Neutrophil (primary cell): ENCODE measurements around the gene EXOC3.
"Not testable (repeated sequence)": the region's sequence is repeated elsewhere in the genome, so short reads cannot be mapped to it uniquely, and the experiment has no call there.

ENCODE experiments used
- H3K27ac ChIP-seq: fragments of 200-600 bp; sonication (generic); 2 replicates; pipeline ENCODE4 v1.5.1; 2016; ENCODE audit warnings: mild to moderate bottlenecking, moderate library complexity
- H3K27me3 ChIP-seq: fragments of 200-600 bp; sonication (generic); 2 replicates; pipeline ENCODE4 v1.6.0; 2016; ENCODE audit warnings: mild to moderate bottlenecking
- H3K36me3 ChIP-seq: fragments of 200-600 bp; sonication (generic); 2 replicates; pipeline ENCODE4 v1.5.1; 2017
- H3K4me1 ChIP-seq, 2 experiments: fragments of 200-600 bp in 1 of 2; sonication (generic) in 1 of 2; 1 replicate in 1 of 2; 2 replicates in 1 of 2; pipeline versions ENCODE4 v1.5.1 to v1.6.1; 2013 to 2016; ENCODE audit warnings: low read depth in 1 of 2, low read length in 1 of 2, mild to moderate bottlenecking in 1 of 2, moderate library complexity in 1 of 2; ENCODE audit not compliant: control insufficient read depth in 1 of 2, insufficient read depth in 1 of 2
- H3K4me3 ChIP-seq, 2 experiments: fragments of 200-600 bp in 1 of 2; sonication (generic) in 1 of 2; 1 replicate in 1 of 2; 2 replicates in 1 of 2; pipeline ENCODE4 v1.5.1; 2013 to 2016; ENCODE audit warnings: low read depth in 1 of 2, low read length in 1 of 2, mild to moderate bottlenecking in 1 of 2, moderate library complexity in 1 of 2
- H3K9me3 ChIP-seq: fragments of 200-600 bp; sonication (generic); 2 replicates; pipeline ENCODE4 v1.5.1; 2016
- TF ChIP-seq, protein P1 (sequence below): fragments of 200-600 bp; sonication (generic); IDR thresholded peaks from 2 replicates; pipeline ENCODE4 v1.5.1; 2016; ENCODE audit warnings: antibody characterized with exemption

Gene EXOC3

DNA sequence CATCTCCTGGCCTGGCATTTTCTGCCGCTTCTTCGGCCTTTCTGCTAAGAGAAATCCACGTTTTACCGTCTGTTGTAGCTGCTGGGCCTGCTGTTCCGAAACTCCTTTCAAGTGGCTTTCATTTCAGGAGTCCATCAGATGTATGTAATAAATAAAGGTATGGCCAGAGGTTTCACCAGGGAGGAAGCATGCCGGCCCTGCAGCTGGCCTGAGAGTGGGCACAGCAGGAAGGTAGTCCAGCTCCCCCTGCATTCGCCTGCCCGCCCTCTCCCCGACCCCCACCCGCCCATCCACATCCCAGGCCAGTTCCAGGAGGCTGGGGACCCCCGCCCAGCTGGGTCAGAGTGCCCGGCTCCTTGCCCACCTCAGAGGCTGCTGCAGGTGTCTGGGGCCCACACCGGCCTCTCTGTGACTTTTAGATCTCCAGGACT, 46.4 kb upstream of the EXOC3 start:
- peaks cover 0 to 10% of the 10 kb centered on the region in 2 experiments for H3K4me1 ChIP-seq
- H3K27ac ChIP-seq = no peak overlapping the region
- H3K36me3 ChIP-seq = no peaks in the 10 kb centered on the region
- no peaks in the 10 kb centered on the region for H3K9me3 ChIP-seq
- H3K4me3 ChIP-seq = no peak overlapping the region
- H3K27me3 ChIP-seq = peaks cover 27% of the 10 kb centered on the region
- TF ChIP-seq, protein P1, sequence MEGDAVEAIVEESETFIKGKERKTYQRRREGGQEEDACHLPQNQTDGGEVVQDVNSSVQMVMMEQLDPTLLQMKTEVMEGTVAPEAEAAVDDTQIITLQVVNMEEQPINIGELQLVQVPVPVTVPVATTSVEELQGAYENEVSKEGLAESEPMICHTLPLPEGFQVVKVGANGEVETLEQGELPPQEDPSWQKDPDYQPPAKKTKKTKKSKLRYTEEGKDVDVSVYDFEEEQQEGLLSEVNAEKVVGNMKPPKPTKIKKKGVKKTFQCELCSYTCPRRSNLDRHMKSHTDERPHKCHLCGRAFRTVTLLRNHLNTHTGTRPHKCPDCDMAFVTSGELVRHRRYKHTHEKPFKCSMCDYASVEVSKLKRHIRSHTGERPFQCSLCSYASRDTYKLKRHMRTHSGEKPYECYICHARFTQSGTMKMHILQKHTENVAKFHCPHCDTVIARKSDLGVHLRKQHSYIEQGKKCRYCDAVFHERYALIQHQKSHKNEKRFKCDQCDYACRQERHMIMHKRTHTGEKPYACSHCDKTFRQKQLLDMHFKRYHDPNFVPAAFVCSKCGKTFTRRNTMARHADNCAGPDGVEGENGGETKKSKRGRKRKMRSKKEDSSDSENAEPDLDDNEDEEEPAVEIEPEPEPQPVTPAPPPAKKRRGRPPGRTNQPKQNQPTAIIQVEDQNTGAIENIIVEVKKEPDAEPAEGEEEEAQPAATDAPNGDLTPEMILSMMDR = no peak

DNA sequence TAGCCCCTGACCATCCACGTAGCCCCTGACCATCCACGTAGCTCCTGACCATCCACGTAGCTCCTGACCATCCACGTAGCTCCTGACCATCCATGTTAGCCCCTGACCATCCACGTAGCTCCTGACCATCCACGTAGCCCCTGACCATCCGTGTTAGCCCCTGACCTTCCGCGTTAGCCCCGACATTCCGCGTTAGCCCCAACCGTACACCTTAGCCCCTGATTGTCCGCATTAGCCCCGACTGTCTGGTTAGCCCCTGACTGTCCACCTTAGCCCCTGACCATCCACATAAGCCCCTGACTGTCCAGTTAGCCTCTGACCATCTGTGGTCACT, 44.9 kb upstream of the EXOC3 start:
- H3K36me3 ChIP-seq, H3K4me3 ChIP-seq, H3K9me3 ChIP-seq, H3K27ac ChIP-seq: not testable (repeated sequence)
- Histone ChIP-seq H3K27me3 (peaks cover 33% of the 10 kb centered on the region), H3K4me1 (peaks cover 0 to 14% of the 10 kb centered on the region in 2 experiments)

DNA sequence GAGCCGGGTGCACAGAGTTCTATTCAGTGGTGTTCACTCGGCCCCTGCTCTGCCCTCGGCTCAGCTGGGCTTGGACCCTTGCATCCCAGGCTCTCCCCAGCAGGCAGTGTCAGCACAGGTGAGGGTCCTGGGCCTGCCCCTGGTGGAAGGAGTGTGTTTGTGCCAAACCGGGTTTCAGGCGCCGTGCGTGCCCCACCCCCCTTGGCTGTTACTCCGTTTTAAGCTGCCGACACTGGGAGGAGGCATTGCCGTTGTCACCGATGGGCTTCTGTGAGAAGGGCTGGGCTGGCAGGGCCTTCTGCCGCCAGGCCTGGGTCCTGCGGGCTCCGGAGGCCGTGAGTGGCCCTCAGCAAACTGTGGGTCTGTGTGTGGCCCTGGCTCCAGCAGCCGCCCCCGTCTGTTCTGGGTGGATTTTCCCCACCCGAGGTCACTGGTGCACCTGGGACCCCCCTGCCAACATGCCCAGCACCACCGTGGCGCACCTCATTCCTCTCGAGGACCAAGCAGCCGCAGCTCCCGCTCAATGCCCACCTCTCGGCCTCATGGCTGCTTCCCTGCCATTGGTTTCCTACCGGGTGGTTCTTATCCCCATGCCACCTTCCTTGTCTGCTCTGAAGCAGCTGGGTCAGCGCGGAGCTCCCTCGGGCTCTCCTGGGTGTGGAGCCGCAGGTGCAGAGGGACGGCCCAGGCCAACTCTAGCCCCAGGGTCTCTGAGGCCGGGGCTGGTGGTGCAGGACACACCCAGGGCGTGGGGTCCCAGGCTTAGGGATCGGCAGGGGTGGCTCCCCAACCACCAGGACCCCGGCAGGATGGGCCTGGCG, 44.3 kb upstream of the EXOC3 start:
- H3K27me3 ChIP-seq = peaks cover 35% of the 10 kb centered on the region
- TF ChIP-seq, protein P1 = no peak
- peaks cover 0 to 16% of the 10 kb centered on the region in 2 experiments for H3K4me1 ChIP-seq
- no peaks in the 10 kb centered on the region for H3K9me3 ChIP-seq
- H3K27ac ChIP-seq = no peak overlapping the region
- H3K36me3 ChIP-seq = no peaks in the 10 kb centered on the region
- H3K4me3 ChIP-seq = no peak overlapping the region

DNA sequence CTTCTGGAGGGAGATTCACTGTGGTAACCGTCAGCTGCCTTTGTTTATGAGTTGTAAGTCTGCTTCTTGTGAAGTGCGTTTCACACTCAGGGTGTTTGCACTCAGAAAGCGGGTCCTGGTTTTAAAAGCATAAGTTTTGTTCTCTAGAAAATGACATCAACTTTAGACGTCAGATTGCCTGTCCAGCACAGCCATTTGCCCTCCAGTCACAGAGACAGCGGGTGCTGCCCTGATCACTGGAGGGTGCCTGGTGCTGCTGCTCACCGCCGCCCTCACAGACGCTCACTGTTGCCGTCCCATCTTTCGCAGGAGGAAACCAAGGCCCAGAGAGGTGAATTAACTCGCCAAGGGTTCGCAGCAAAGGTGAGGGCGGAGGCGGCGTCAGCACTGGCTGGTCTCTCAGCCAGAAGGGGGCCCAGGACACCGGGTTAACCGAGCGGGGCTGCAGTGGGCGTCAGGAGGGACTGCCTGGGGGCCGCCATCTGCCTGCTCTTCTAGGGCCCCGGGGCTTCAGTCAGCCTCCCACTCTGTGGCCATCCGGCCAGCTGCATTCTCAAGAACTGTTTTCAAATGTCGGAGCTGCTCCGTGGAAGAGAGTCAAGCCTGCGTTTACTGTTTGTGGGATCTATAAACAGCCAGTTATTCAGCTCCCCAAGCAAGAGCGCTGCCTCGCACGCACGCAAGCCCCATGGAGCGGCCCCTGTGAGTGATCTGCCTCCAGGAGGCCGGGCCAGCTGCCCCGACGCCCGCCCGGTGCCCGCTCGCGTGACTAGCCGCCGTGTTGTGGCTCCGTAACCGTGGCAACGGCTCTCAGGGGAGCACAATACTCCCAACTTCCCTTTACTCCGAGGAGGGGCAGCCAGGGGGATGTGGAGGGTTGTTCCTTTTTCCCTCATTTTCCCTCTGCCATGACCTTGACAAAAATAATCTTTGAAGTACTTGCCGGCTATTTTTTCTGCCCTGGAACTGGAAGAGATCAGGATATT, 43.4 kb upstream of the EXOC3 start:
- H3K27ac ChIP-seq = peak overlapping the region; percentile 3

DNA sequence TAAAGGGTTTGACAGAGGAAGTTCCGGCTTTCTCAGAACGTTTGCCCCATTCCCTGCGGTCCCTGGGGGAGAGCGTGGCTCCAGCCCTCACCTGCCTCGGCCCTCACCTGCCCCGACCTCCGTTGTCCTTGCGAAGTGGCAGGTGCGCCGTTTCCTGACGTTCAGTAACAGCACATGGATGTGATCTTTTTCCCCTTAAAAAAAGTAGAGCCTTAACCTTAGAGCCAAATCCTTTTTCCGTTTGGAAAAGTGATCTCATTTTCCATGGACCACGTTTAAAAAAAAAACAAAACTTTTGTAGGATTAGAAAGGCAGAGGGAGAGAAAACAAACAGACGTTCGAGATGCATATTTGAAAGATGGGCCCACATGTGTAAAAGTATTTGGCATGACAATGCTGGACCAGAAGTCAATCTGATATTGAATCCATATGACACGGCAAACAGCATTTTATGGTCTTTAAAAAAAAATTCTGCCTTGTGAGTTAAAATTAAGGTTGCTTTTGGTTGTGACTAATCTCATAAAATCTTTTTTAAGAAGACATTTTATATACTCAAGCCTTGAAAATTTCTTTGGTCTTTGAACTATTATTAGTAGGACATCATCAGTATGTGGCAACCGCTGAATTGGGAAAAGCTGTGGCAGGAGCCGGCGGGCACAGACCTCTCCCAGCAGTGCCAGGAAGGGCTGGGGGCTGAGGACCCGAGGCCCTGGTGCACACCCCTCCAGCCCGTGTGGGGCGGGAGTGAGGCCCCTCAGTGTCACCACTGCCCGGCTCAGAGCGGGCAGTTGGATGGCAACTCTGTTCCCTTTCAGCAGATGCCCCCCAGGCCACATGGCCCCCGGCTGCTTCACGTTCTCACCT, 42.5 kb upstream of the EXOC3 start:
- Histone ChIP-seq H3K27ac (peak overlapping the region; percentile 3), H3K4me3 (no peak overlapping the region)

More for the DNA sequence above, 43.4 kb upstream of the EXOC3 start:
- Histone ChIP-seq H3K4me3 (no peak overlapping the region), H3K27me3 (peaks cover 35% of the 10 kb centered on the region), H3K9me3 (no peaks in the 10 kb centered on the region), H3K4me1 (peaks cover 0 to 16% of the 10 kb centered on the region in 2 experiments), H3K36me3 (no peaks in the 10 kb centered on the region)
- TF ChIP-seq, protein P1 = no peak

More for the DNA sequence above, 42.5 kb upstream of the EXOC3 start:
- Histone ChIP-seq H3K4me1 (peaks cover 0 to 16% of the 10 kb centered on the region in 2 experiments), H3K27me3 (peaks cover 35% of the 10 kb centered on the region), H3K36me3 (no peaks in the 10 kb centered on the region), H3K9me3 (no peaks in the 10 kb centered on the region)
- TF ChIP-seq, protein P1 = no peak
